ENCODE measurements around the gene UBN1.
"Not testable (repeated sequence)": the region's sequence is repeated elsewhere in the genome, so short reads cannot be mapped to it uniquely, and the experiment has no call there.

Gene UBN1

GRCh38 chr16:4890686-4891085 lies 43.4 kb downstream of the UBN1 start:
- DNase-seq: no peak

- DNase-seq: no peak
These were observed 44.0 kb downstream of the UBN1 start for GRCh38 chr16:4891097-4891885.

GRCh38 chr16:4891886-4892216 lies 44.6 kb downstream of the UBN1 start:
- DNase-seq: no peak

GRCh38 chr16:4892361-4893102 lies 45.3 kb downstream of the UBN1 start:
- no peak for DNase-seq

GRCh38 chr16:4893103-4893862 lies 46.0 kb downstream of the UBN1 start:
- DNase-seq: no peak

GRCh38 chr16:4894276-4895150 lies 47.2 kb downstream of the UBN1 start:
- DNase-seq: no peak

- DNase-seq: no peak
These were observed 48.1 kb downstream of the UBN1 start for GRCh38 chr16:4895366-4895765.

GRCh38 chr16:4896761-4897160 lies 49.5 kb downstream of the UBN1 start:
- DNase-seq: not testable (repeated sequence)

GRCh38 chr16:4897328-4897727 lies 50.0 kb downstream of the UBN1 start:
- no peak for DNase-seq

- no peak for DNase-seq
These were observed 51.7 kb downstream of the UBN1 start for GRCh38 chr16:4898811-4899473.

- no peak for DNase-seq
These were observed 52.2 kb downstream of the UBN1 start for GRCh38 chr16:4899474-4899846.

- DNase-seq: no peak
These were observed 52.8 kb downstream of the UBN1 start for GRCh38 chr16:4900036-4900435.

GRCh38 chr16:4900750-4901149 lies 53.5 kb downstream of the UBN1 start:
- no peak for DNase-seq

- DNase-seq: no peak
These were observed 54.8 kb downstream of the UBN1 start for GRCh38 chr16:4902038-4902437.

- DNase-seq: no peak
These were observed 57.0 kb downstream of the UBN1 start for GRCh38 chr16:4904108-4904941.

- DNase-seq: no peak
These were observed 57.8 kb downstream of the UBN1 start for GRCh38 chr16:4904942-4905615.

GRCh38 chr16:4908854-4909401 lies 61.6 kb downstream of the UBN1 start:
- DNase-seq: no peak

- no peak for DNase-seq
These were observed 62.5 kb downstream of the UBN1 start for GRCh38 chr16:4909825-4910224.

- no peak for DNase-seq
These were observed 63.5 kb downstream of the UBN1 start for GRCh38 chr16:4910828-4911227.

- DNase-seq: no peak
These were observed 64.7 kb downstream of the UBN1 start for GRCh38 chr16:4911970-4912386.
